ENCODE results near the gene UHMK1. TPM values are rescaled to one million over a fixed set of nuclear protein-coding genes. Genes with fewer than 3 reads are reported as not detected.

UHMK1 gene
- total RNA-seq (2022; extraction: Qiagen RNA extraction) = 16.7 to 23.3 TPM (median 19.1 TPM) in 5 replicates

DNA sequence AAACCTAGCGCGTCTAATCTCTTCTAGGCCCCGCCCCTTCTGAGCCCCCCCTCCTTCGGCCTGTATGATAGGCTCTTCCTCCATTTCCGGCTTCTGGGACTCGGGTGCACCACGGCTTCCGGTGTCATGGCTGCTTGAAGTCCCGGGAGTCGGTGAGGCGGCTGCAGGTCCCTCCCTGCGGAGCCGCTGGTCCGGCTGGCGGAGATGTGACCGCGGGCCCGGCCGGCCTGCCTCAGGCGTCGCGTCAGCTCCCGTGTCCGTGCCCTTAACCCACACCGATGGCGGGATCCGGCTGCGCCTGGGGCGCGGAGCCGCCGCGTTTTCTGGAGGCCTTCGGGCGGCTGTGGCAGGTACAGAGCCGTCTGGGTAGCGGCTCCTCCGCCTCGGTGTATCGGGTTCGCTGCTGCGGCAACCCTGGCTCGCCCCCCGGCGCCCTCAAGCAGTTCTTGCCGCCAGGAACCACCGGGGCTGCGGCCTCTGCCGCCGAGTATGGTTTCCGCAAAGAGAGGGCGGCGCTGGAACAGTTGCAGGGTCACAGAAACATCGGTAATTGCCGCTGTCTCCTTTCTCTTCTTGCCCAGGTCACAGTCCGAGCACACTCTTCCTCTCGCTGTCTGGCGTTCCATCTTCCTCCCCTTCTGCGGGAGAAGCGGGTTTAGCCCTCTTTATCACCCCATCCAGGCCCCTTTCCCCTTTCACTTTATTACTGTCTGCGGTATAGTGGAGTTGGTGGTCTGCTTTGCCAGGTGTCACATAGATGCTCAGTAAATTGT, at the start of gene UHMK1:
Gene UHMK1 (plus strand): TSS at position 96 of the 773 bp plus-strand sequence. CDS start 183 bp downstream, at position 279.

DNA sequence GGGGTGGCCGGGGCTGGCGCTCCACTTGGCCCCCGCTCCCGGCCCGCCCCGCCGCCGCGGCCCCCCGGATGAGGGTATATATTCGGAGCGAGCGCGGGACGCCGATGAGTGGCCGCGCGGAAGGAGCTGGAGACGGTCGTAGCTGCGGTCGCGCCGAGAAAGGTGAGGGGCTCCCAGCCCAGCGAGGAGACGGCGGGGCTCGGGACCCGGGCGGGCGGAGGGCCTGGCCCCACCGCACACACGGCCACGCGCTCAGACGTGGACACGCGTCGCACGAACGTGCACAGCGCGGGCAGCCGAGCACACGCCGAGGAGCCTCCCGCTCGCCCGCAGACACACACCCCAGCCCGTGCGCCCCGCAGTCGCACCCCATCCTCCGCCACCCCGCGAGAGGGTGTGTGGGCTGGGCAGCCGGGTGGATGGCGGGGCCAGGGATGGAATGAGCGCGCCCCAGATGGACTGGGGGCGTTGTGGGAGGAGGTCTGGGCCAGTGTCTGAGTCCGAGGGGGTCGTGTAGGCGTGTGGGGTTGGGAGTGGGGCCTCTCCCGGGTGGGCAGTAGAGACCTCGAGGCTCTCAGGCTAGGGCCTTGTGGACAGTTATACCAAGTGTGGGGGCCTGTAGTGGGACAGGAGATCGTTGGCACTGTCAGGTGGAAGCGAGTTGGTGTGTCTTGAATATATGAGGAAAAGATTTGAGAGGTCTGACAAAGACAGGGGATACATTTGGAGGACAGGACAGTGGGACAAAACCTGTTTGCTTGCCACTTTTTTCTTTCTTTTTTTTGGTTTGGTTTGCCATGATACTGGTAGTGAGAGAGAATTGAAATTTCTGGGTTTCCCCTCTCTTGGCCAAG, 64.2 kb downstream of the UHMK1 start, which contains the start of gene UAP1:
Gene UAP1 (plus strand): TSS at position 107 of the 854 bp plus-strand sequence. CDS start 4,347 bp downstream, outside the sequence.

Other genes with a start within 250 kb of the UHMK1 start
- not detected in 5 replicates for gene SPATA46, start 121.0 kb upstream of the UHMK1 start, total RNA-seq (2022; extraction: Qiagen RNA extraction)
- gene C1orf226, start 116.1 kb upstream of the UHMK1 start, total RNA-seq (2022; extraction: Qiagen RNA extraction) = 0.50 to 0.85 TPM (median 0.74 TPM) in 5 replicates
- 0.06 to 0.21 TPM (median 0.08 TPM) in 5 replicates for gene SH2D1B, start 85.7 kb upstream of the UHMK1 start, total RNA-seq (2022; extraction: Qiagen RNA extraction)
- 26.1 to 38.9 TPM (median 28.0 TPM) in 5 replicates for gene UAP1, start 63.9 kb downstream of the UHMK1 start, total RNA-seq (2022; extraction: Qiagen RNA extraction)
- 0.25 to 0.42 TPM (median 0.37 TPM) in 5 replicates for gene DDR2, start 134.6 kb downstream of the UHMK1 start, total RNA-seq (2022; extraction: Qiagen RNA extraction)

All from A549 treated with CORT108297 at 1 μM for 4 hours (cell line).